GM10266 (cell line): Measurements from ENCODE around the gene CEP112.
"Not testable (repeated sequence)": the region's sequence is repeated elsewhere in the genome, so short reads cannot be mapped to it uniquely, and the experiment has no call there.

Source experiments
- DNase-seq: peaks from one replicate; pipeline ENCODE4 v3.0.0; 2012; ENCODE audit errors: extremely low spot score
- TF ChIP-seq, protein P1 (sequence below): IDR thresholded peaks from 2 replicates; pipeline ENCODE4 v1.5.1; 2012; ENCODE audit warnings: mild to moderate bottlenecking, low read depth; ENCODE audit not compliant: control insufficient read depth, insufficient read depth; ENCODE audit errors: missing control alignments

Gene CEP112

DNA sequence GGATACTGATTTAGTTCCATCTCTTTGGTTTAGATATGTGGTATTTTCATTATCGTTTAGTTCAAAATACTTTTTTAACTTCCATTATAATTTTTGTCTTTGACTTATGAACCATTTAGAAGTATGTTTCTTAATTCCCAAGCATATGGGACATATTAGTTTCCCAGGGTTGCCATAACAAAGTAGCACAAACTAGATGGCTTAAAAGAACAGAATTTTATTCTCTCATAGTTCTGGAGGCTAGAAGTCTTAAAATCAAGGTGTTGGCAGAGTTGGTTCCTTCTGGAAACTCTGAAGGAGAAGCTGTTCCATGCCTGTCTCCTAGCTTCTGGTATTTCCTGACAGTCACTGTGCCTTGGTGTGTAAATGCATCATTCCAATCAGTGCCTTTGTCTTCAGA, 339.0 kb downstream of the CEP112 start:
- TF ChIP-seq, protein P1, sequence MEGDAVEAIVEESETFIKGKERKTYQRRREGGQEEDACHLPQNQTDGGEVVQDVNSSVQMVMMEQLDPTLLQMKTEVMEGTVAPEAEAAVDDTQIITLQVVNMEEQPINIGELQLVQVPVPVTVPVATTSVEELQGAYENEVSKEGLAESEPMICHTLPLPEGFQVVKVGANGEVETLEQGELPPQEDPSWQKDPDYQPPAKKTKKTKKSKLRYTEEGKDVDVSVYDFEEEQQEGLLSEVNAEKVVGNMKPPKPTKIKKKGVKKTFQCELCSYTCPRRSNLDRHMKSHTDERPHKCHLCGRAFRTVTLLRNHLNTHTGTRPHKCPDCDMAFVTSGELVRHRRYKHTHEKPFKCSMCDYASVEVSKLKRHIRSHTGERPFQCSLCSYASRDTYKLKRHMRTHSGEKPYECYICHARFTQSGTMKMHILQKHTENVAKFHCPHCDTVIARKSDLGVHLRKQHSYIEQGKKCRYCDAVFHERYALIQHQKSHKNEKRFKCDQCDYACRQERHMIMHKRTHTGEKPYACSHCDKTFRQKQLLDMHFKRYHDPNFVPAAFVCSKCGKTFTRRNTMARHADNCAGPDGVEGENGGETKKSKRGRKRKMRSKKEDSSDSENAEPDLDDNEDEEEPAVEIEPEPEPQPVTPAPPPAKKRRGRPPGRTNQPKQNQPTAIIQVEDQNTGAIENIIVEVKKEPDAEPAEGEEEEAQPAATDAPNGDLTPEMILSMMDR = no peak
- no peak for DNase-seq

DNA sequence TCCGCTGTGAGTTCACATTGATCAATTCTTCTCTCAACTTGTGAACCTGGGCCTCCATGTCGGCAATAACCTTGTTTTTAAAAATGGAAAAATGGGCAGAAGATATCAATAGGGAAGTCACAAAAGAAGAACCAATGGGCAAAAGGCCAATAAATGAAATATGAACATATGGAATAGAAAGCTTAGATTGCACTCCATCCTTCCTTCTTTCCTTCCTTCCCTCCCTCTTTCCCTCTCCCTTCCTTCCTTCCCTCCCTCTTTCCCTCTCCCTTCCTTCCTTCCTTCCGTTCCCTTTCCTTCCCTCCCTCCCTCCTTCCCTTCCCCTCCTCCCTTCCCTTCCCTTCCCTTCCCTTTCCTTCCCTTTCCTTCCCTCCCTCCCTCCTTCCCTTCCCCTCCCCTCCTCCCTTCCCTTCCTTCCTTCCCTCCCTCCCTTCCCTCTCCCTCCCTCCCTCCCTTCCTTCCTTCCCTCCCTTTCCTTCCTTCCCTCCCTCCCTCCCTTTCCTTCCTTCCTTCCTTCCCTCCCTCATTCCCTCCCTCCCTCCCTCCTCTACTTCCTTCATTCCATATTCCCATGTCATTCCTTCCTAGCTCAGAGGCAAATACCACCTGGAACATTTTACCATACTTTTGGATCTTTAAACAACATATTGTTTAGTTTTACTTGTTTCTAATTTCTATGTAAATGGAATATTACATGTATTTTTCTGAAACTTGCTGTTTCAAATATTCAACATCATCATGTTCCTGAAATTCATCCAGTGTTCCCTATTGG, 339.8 kb downstream of the CEP112 start:
- TF ChIP-seq, protein P1 = no peak
- no peak for DNase-seq

DNA sequence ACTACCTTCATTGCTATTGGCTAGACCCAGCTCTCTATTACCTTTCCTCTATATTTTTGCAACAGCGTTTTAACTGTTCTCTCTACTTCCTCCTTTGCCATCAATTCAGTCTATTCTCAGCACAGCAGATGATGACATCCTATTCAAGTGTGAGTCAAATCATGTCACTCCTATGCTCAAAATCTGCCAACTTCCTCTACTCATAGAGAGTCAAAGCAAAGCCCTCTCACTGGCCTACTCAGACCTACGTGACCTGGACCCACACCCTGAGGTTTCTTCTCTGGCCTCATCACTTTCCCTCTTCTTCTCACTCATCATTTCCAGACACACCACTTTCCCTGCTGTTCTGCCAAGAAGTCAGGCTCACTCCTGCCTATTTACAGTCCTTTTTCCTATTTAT, 341.4 kb downstream of the CEP112 start:
- DNase-seq = no peak
- TF ChIP-seq, protein P1 = no peak

DNA sequence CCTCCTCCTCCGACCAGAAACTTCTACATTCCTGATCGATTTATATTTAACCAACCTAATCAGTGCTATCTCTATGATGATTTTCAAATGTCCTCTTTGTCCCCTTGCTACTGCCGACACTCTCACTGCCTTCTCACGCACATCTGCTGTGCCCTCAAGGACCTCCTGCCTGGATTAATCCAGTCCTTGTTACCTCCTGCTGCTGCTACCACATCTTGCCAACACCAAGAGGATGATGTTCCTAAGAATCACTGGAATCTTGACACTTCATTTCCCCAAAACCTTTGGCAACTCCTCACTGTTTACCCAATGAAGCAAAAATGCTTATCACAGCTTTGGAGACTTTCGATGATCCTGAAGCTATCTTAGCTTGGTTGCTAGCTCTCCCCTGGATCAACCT, 343.2 kb downstream of the CEP112 start:
- TF ChIP-seq, protein P1 = no peak
- no peak for DNase-seq

DNA sequence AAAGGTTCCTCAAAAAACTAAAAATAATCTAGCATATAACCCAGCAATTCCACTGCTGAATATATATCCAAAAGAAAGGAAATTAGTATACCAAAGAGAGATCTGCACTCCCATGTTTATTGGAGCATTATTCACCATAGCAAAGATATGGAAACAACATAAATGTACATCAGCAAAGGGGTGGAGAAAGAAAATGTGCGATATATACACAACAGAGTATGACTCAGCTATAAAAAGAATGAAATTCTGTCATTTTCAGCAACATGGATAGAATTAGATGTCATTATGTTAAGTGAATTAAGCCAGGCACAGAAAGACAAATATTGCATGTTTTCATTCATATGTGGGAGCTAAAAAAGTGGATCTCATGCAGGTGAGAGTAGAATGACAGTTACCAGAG, 350.8 kb downstream of the CEP112 start:
- no peak for DNase-seq
- TF ChIP-seq, protein P1 = no peak

DNA sequence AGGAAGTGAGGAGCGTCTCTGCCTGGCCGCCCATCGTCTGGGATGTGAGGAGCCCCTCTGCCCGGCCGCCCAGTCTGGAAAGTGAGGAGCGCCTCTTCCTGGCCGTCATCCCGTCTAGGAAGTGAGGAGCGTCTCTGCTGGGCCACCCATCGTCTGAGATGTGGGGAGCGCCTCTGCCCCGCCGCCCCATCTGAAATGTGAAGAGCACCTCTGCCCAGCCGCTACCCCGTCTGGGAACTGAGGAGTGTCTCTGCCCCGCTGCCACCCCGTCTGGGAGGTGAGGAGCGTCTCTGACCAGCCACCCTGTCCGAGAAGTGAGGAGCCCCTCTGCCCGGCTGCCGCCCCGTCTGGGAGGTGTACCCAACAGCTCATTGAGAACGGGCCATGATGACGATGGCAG, 354.7 kb downstream of the CEP112 start:
- DNase-seq = not testable (repeated sequence)

DNA sequence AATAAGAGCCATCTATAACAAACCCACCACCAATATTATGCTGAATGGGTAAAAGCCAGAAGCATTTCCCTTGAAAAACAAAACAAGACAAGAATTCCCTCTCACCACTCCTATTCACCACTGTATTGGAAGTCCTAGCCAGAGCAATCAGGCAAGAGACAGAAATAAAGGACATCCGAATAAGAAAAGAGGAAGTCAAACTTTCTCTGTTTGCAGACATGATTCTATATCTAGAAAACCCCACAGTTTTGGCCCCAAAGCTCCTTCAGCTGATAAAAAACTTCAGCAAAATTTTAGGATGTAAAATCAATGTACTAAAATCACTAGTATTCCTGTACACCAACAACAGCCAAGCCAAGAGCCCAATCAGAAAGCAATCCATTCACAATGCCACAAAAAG, 358.7 kb downstream of the CEP112 start:
- no peak for DNase-seq
- TF ChIP-seq, protein P1 = no peak

DNA sequence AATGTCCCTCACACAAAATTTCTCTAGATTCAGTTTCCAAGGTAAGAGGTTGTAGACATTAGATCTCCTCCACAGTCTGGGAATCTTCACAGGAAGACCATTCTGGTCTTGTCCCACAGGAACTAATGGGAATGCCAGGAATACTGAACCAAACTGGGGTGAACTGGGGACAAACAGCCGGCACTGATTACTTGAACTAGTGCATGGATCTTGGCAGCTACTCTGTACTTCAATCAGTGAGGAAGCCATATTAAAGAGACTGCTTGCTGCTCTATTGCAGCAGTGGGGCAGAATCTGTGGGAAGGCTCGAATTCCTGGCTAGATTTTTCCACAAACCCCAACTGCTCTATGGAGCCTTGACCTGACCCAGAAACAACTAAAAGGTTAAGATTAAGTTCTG, 361.6 kb downstream of the CEP112 start:
- TF ChIP-seq, protein P1 = no peak
- no peak for DNase-seq

DNA sequence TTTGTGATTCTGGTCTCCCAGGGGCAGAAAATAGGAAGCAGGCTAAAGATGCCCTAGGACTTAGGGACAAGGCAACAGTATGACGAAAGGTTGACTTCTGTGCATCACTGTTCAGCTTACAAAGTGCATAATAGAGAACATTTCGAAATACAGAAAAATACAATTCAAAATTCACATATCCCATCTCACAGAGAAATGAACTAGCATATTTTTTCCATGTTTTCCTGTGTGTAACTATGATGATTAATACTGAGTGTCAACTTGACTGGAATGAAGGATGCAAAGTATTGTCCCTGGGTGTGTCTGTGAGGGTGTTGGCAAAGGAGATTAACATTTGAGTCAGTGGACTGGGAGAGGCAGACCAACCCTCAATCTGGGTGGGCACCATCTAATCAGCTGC, 365.4 kb downstream of the CEP112 start:
- not testable (repeated sequence) for DNase-seq
